ENCODE data around the gene KRT7. TPM values are rescaled to one million over a fixed set of nuclear protein-coding genes. Genes with fewer than 3 reads are reported as not detected.

KRT7 gene
- 100 to 1,000 TPM in 1 of 2 donors, 10 to 100 TPM in 1; 69.2 to 196 TPM for total RNA-seq

DNA sequence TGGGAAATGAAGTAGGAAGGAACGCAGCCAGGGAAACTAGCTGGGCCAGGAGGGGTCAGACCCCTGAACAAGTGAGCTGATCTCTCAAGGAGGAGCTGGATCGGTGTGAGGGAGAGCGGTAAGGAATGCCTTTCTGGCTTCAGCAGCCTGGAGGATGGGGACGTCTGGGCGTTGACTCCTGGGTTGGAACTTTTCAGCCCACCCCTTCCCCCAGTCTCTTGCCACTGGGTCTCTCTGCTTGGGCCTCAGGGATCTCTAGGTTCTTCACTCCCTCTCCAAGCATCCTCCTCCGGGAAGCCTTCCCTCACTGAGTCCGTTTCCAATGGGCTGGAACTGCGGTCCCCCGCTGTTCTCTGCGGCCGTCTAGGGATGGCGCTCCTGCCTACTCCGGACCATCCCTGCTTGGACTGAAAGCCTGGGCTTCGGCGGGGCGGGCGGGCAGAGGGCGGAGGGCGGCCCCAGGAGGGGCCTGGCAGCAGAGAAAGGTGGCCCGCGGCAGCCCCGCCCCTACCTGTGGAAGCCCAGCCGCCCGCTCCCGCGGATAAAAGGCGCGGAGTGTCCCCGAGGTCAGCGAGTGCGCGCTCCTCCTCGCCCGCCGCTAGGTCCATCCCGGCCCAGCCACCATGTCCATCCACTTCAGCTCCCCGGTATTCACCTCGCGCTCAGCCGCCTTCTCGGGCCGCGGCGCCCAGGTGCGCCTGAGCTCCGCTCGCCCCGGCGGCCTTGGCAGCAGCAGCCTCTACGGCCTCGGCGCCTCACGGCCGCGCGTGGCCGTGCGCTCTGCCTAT is at the start of gene KRT7:
Gene KRT7, plus strand, starts transcription at position 570 of the 788 bp plus-strand sequence. Its CDS starts 54 bp downstream, at position 624.
- TF ChIP-seq, protein P1, sequence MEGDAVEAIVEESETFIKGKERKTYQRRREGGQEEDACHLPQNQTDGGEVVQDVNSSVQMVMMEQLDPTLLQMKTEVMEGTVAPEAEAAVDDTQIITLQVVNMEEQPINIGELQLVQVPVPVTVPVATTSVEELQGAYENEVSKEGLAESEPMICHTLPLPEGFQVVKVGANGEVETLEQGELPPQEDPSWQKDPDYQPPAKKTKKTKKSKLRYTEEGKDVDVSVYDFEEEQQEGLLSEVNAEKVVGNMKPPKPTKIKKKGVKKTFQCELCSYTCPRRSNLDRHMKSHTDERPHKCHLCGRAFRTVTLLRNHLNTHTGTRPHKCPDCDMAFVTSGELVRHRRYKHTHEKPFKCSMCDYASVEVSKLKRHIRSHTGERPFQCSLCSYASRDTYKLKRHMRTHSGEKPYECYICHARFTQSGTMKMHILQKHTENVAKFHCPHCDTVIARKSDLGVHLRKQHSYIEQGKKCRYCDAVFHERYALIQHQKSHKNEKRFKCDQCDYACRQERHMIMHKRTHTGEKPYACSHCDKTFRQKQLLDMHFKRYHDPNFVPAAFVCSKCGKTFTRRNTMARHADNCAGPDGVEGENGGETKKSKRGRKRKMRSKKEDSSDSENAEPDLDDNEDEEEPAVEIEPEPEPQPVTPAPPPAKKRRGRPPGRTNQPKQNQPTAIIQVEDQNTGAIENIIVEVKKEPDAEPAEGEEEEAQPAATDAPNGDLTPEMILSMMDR (IDR thresholded peaks at IDR 0.05), result peak in 1 of 7 experiments; percentile 33
- peak; percentile 58 to 91 (median 62) for TF ChIP-seq POLR2A (IDR thresholded peaks at IDR 0.05)
- WGBS, 2 donors, result 17 to 64% methylated on average over 2 to 56 of the region's 58 CpGs
- H3K27ac ChIP-seq, result peak within 1 kb of the TSS; percentile 67 to 80 (median 71)
- no peak within 1 kb of the TSS for H3K4me3 ChIP-seq
- DNase-seq, result peak; percentile 60 to 89 (median 68)
- intact Hi-C loops (cut with DNase I), result no loop called here
- ATAC-seq, result peak; percentile 43
- no peaks in the 10 kb centered on the region for H3K27me3 ChIP-seq
- H3K36me3 ChIP-seq (replicated peaks in 1 of 2; ENCODE audit: insufficient read depth in 1 of 2, low read depth in 2 of 2), result no peaks in the 10 kb centered on the region
- H3K9me3 ChIP-seq, result no peaks in the 10 kb centered on the region
- H3K4me1 ChIP-seq, result peaks cover 76% of the 10 kb centered on the region

DNA sequence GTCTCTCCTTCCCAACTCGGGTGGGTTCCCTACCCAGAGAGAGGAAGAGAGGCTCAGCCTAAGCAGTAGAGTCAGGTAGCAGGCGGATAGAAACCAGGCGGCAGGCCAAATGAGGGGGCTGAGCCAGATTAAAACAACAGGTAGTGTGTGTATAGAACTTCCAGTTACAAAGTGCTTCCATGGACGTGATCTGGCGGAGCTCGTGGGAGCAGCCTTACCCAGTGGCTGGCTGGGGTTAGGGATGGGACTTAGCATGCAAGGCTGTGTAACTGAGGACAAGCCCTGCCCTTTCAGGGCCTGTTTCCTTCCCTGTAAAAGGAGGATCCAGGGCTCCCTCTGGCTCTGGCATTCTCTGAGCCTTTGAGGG is 49.5 kb upstream of the KRT7 start:
- TF ChIP-seq POLR2A (IDR thresholded peaks at IDR 0.05), result no peak
- TF ChIP-seq, protein P1 (IDR thresholded peaks at IDR 0.05), result no peak
- Histone ChIP-seq H3K9me3 (no peaks in the 10 kb centered on the region), H3K36me3 (replicated peaks in 1 of 2; ENCODE audit: insufficient read depth in 1 of 2, low read depth in 2 of 2) (no peaks in the 10 kb centered on the region), H3K4me1 (peaks cover 12% of the 10 kb centered on the region), H3K27me3 (no peaks in the 10 kb centered on the region), H3K27ac (peak overlapping the region in 2 of 4 donors; percentile 28 to 36), H3K4me3 (no peak overlapping the region)
- DNase-seq (peak in 1 of 4 donors; percentile 39), ATAC-seq (no peak)
- intact Hi-C loops (cut with DNase I), result no loop called here
- WGBS, 2 donors, result 53 to 54% methylated on average over 6 of the region's 6 CpGs

DNA sequence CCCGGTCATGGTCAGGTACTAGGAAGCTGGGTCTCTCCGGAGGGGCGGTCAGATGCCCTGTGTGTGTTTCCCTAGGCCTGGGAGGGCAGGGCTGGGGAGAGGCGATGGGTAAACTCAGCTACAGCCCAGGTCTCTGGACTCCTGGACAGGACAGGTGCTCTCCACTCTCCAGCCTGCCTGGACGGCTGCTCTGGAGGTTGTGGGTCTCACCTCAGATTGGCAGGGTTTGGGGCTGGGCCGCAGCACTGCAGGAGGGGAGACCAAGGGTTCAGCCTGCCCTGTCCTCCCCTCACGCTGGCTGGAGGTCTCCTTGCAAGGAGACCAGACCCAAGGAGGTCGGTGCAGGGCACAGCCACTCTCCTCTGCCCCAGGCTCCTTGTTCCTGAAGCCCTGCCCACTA is 49.1 kb upstream of the KRT7 start:
- DNase-seq, result no peak
- no peaks in the 10 kb centered on the region for H3K9me3 ChIP-seq
- no peak for ATAC-seq
- TF ChIP-seq, protein P1 (IDR thresholded peaks at IDR 0.05), result no peak
- TF ChIP-seq POLR2A (IDR thresholded peaks at IDR 0.05), result no peak
- H3K4me1 ChIP-seq, result peaks cover 12% of the 10 kb centered on the region
- no peaks in the 10 kb centered on the region for H3K36me3 ChIP-seq (replicated peaks in 1 of 2; ENCODE audit: insufficient read depth in 1 of 2, low read depth in 2 of 2)
- H3K27ac ChIP-seq, result no peak overlapping the region
- intact Hi-C loops (cut with DNase I), result no loop called here
- no peak overlapping the region for H3K4me3 ChIP-seq
- no peaks in the 10 kb centered on the region for H3K27me3 ChIP-seq
- 87 to 91% methylated on average over 4 to 8 of the region's 8 CpGs for WGBS, 2 donors

- no peak for DNase-seq
- 73 to 81% methylated on average over 6 of the region's 6 CpGs for WGBS, 2 donors
- intact Hi-C loops (cut with DNase I), result no loop called here
Observed at GRCh38 chr12:52184813-52185212, 48.2 kb upstream of the KRT7 start.

More at GRCh38 chr12:52184813-52185212, 48.2 kb upstream of the KRT7 start:
- H3K9me3 ChIP-seq, result no peaks in the 10 kb centered on the region
- H3K27me3 ChIP-seq, result no peaks in the 10 kb centered on the region
- no peak overlapping the region for H3K27ac ChIP-seq
- no peak for ATAC-seq
- no peaks in the 10 kb centered on the region for H3K36me3 ChIP-seq (replicated peaks in 1 of 2; ENCODE audit: insufficient read depth in 1 of 2, low read depth in 2 of 2)
- H3K4me3 ChIP-seq, result no peak overlapping the region
- H3K4me1 ChIP-seq, result peaks cover 17% of the 10 kb centered on the region
- TF ChIP-seq, protein P1 (IDR thresholded peaks at IDR 0.05), result no peak
- TF ChIP-seq POLR2A (IDR thresholded peaks at IDR 0.05), result no peak

Data from body of pancreas (tissue), 4 donors.